HL-60 (cell line): Measurements from ENCODE around the gene SCYGR7.

Experiments
- DNase-seq, 2 experiments: peaks; one replicate each; pipeline ENCODE4 v3.0.0-alpha.2; 2010 to 2020; ENCODE audit warnings: low read depth in 1 of 2, low spot score in 1 of 2
- H3K27ac ChIP-seq: fragments of 250-450 bp; sonication (Bioruptor Pico); replicated peaks from 2 replicates; pipeline ENCODE4 v1.5.1; 2020; ENCODE audit warnings: mild to moderate bottlenecking, moderate library complexity
- H3K27me3 ChIP-seq: fragments of 250-450 bp; sonication (Bioruptor Pico); 2 replicates; pipeline ENCODE4 v1.5.1; 2021; ENCODE audit warnings: mild to moderate bottlenecking, moderate library complexity; ENCODE audit not compliant: insufficient read depth, poor library complexity, severe bottlenecking
- H3K4me3 ChIP-seq: replicated peaks from 2 replicates; pipeline ENCODE4 v1.5.1; 2011; ENCODE audit warnings: mild to moderate bottlenecking, control low read depth, low read length; ENCODE audit not compliant: insufficient read depth
- CTCF ChIP-seq: IDR thresholded peaks from one replicate; pipeline ENCODE4 v1.5.1; 2011; ENCODE audit warnings: low read length, control low read depth, inconsistent platforms; ENCODE audit not compliant: insufficient read depth
- GABPA ChIP-seq: IDR thresholded peaks from 2 replicates; pipeline ENCODE4 v1.6.1; 2012; ENCODE audit warnings: low read depth
- POLR2AphosphoS5 ChIP-seq: IDR thresholded peaks from 2 replicates; pipeline ENCODE4 v1.6.1; 2012; ENCODE audit warnings: low read depth
- REST ChIP-seq: IDR thresholded peaks from 2 replicates; pipeline ENCODE4 v1.6.1; 2012; ENCODE audit warnings: low read depth; ENCODE audit not compliant: insufficient replicate concordance
- SPI1 ChIP-seq: IDR thresholded peaks from 2 replicates; pipeline ENCODE4 v1.6.1; 2012; ENCODE audit warnings: low read depth, mild to moderate bottlenecking, borderline replicate concordance

Gene SCYGR7

GRCh38 chr2:227759411-227760118 is 31.4 kb downstream of the SCYGR7 start:
- TF ChIP-seq GABPA (no peak), POLR2AphosphoS5 (no peak), SPI1 (no peak), REST (no peak), CTCF (no peak)
- H3K27ac ChIP-seq = no peak overlapping the region
- H3K27me3 ChIP-seq = no peaks in the 10 kb centered on the region
- DNase-seq = no peak
- no peak overlapping the region for H3K4me3 ChIP-seq

GRCh38 chr2:227761740-227762476 is 33.8 kb downstream of the SCYGR7 start:
- no peak for DNase-seq
- H3K4me3 ChIP-seq = no peak overlapping the region
- H3K27me3 ChIP-seq = no peaks in the 10 kb centered on the region
- no peak overlapping the region for H3K27ac ChIP-seq
- TF ChIP-seq POLR2AphosphoS5 = no peak
- TF ChIP-seq REST = no peak

GRCh38 chr2:227765788-227766372 is 37.7 kb downstream of the SCYGR7 start:
- TF ChIP-seq POLR2AphosphoS5 (no peak), SPI1 (no peak), CTCF (no peak), REST (no peak), GABPA (no peak)
- no peak overlapping the region for H3K27ac ChIP-seq

More at GRCh38 chr2:227765788-227766372, 37.7 kb downstream of the SCYGR7 start:
- Histone ChIP-seq H3K27me3 (no peaks in the 10 kb centered on the region), H3K4me3 (no peak overlapping the region)
- no peak for DNase-seq
